Measurements from ENCODE around the gene MTARC2.

MTARC2 gene

DNA sequence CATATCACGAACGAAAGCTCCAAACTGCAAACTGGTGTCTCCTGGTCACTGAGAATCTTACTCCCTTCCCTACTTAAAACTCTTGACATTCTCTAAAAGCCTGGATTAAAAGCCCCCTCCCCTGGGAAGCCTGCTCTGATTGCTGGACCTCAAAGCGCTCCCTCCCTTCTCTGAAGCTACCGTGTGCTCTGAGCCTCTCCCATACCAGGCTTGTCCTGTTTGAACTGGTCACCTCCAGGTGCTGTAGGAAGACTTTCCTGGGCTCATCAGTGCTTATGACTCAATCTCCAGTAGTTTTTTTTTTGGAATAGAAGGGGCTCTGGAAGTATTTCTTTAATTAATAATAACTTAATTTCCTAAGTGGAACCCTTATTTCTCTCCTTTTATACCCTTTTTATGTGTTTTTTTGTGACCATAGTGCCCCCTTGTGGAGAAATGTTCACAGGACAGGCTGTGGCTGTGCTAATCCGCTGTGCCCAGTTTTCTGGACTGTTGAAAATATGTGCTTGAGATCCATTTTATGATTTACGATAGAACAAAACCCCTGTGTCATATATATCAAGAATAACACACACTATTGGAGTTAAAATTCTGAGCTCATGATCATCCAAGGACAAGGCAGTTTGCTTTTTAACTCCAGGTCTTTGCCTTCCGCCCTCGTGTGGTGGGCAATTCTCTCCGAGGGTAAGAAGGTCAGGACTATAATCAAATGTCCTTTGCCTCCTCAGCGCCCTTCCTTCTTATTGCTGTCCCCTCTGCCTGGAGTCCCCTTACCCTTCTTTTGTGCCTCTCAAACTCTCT lies 55.5 kb downstream of the MTARC2 start:
- no peak for DNase-seq (ENCODE audit: low read depth)

GRCh38 chr1:220804202-220804586 lies 56.1 kb downstream of the MTARC2 start:
- no peak for DNase-seq (ENCODE audit: low read depth)

DNA sequence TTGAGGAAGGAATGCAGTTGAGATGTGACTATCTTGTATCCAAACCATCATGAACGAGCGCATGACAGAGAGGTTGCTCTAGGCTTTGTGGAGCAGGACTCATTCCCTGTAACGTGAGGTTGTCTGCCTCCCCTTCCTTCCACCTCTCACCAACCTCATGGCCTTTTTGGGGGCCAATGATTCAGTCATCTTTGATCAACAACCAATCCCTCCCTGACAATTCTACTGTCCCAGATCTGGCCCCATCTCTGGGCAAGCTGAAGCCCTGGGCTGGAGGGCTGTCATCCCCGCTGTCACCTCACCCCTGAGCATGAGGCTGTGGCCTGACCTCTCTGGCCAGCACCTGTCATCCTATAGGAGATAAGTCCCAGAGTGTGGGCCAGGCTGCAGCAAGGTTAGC lies 58.3 kb downstream of the MTARC2 start:
- no peak for DNase-seq (ENCODE audit: low read depth)

- no peak for DNase-seq (ENCODE audit: low read depth)
These were observed 59.6 kb downstream of the MTARC2 start for GRCh38 chr1:220807726-220808125.

DNA sequence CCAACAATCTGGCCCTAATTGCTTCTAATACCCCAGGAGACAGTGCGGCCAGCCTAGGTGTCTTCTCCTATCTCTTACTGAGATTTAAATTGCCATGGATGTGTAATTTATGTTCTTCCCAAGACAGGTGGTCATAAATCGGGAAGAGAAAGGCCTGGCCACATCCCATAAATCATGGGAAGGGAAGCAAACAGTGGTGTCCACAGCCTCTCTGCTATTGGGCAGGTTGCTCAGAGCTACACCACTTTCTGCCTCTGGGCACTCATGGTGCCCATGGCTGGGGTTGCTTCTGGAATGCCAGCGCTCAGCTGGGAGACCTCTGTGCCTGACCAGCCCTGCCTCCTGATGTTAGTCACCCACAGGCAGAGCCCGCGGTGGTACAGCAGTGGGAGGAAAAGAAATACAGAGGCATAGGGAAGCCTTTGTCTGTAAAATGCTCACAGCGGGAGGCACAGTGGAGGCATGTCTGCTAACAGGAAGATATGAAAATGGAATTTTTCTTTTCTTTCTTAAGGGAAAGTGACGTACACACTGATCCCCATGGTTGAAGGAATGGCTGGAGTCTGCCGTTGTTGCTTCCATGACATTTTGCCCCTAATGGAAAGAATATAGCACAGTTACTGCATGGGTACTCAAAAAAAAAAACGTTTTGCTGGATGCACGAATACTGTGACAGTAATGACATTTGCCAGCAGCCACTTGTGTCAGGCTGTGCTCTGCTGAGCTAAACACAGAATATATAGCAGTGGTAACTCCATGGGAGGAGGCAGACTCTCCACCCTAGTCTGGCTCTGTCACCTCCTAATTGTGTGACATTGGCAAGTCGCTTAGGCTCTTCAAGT lies 60.4 kb downstream of the MTARC2 start:
- no peak for DNase-seq (ENCODE audit: low read depth)

- no peak for DNase-seq (ENCODE audit: low read depth)
These were observed 61.0 kb downstream of the MTARC2 start for GRCh38 chr1:220809187-220809550.

- no peak for DNase-seq (ENCODE audit: low read depth)
These were observed 61.6 kb downstream of the MTARC2 start for GRCh38 chr1:220809704-220810103.

- DNase-seq (ENCODE audit: low read depth), result peak; percentile 54
These were observed 62.1 kb downstream of the MTARC2 start for GRCh38 chr1:220810179-220810653.

- DNase-seq (ENCODE audit: low read depth), result no peak
These were observed 62.8 kb downstream of the MTARC2 start for GRCh38 chr1:220810963-220811362.

GRCh38 chr1:220811695-220812094 lies 63.6 kb downstream of the MTARC2 start:
- no peak for DNase-seq (ENCODE audit: low read depth)

DNA sequence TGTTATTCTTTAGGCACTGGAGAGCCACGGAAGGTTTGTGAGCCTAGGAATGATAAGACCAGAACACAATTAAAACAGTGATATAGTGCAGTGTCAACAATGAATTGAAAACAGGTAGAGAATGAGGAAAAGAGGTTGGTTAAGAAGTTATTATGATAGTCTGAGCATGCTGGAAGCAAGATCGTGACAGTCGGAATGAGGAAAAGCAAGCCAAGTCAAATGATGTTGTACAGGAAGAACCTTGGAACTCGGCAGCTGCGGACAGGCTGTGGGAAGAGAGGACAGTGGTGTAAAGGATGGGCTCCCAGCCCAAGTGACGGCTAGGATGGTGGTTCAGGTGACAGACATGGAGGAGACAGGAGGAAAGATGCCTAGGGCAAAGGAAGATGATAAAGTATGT lies 64.2 kb downstream of the MTARC2 start:
- no peak for DNase-seq (ENCODE audit: low read depth)

DNA sequence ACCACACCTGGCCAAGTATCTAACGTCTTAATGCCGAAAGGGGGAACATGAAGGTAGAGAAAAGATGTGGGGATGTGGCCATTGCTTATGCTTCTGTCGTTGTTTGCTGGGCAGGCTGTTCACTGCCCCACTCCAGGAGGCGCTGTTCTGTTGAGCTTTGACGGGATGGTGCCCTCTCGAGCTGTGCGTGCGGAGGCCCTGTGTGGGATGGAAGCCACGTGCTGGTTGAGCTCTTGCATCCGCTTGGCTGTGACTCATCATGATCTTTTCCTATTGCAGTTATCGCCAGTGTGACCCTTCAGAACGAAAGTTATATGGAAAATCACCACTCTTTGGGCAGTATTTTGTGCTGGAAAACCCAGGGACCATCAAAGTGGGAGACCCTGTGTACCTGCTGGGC lies 64.9 kb downstream of the MTARC2 start:
- DNase-seq (ENCODE audit: low read depth), result no peak

DNA sequence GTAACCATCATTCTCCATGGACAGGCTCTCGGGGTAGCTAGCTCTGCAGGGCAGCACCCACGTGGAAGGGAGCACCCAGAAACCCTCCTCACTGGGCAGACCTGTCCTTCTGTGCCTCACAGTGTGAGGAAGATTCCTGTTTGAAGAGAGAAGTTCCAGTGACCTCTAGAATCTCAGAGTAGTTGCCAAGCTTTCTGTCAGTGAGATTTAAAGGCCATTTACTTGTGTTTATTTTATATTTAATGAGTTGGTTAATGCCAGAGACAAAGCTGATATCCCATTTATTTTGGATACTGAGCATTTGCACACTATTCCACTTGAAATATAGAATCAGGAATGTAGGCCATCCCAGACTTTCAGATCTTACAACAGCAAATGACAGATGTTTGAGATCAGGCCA lies 67.3 kb downstream of the MTARC2 start:
- DNase-seq (ENCODE audit: low read depth), result no peak

GRCh38 chr1:220817907-220818306 lies 69.8 kb downstream of the MTARC2 start:
- DNase-seq (ENCODE audit: low read depth), result no peak

DNA sequence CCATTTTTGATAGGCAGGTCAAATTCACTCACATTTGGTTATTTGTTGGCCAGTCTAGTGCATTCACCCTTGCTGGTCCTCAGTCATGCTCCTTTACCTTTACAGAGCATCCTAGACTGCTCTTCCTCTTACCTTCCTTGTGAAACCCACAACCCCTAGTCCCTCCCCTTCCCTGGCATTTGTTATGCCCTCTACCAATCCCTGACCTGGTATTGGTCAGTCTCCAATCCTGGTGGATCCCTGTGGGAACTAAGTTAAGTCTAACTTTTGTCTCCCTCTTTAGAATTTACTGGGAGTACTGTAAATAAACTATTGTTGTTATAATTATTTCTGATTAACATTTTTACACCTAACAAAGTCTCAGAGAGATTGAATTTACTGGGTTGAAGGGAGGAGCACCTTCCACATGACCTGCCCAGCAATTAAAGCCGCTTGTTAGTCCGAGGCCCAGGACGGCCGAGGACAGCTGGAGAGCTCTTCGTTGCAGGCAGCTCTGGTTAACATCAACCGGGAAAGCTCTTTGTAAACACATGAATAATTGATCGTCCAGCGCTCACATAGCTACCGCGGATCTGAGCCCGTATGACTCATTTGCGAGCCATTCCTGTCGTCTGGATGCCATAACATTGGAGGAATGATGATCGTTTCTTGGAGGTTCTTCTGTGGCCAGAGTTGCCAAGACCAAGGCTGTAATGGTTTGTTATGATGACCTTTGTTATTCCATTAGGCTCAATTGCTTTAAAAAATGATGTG lies 70.5 kb downstream of the MTARC2 start:
- no peak for DNase-seq (ENCODE audit: low read depth)

DNA sequence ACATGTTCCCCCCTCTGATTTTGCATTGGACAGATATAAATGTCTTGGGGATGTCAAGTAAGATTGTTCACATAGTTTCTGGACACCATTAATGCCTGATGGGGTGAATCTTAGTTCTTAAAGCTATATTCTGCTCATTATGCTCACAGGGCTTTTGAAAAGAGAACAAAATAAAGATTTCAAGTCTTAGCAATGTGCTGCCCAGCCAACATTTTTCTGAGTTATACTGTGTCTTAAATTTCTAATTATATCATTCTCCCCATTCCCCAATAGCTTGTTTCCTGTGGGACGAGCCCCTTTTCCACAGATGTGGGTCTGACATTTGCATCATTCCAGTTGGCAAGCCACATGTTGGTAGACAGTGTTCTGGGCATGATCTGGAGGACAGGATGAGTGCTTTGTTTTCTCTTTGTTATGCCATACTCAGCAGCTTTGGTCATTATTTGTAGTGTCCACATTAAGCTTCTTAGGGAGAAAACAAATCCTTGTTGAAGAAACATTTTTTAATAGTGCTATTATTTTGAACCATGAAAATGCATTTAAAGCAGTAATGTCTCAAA lies 71.4 kb downstream of the MTARC2 start:
- no peak for DNase-seq (ENCODE audit: low read depth)

DNA sequence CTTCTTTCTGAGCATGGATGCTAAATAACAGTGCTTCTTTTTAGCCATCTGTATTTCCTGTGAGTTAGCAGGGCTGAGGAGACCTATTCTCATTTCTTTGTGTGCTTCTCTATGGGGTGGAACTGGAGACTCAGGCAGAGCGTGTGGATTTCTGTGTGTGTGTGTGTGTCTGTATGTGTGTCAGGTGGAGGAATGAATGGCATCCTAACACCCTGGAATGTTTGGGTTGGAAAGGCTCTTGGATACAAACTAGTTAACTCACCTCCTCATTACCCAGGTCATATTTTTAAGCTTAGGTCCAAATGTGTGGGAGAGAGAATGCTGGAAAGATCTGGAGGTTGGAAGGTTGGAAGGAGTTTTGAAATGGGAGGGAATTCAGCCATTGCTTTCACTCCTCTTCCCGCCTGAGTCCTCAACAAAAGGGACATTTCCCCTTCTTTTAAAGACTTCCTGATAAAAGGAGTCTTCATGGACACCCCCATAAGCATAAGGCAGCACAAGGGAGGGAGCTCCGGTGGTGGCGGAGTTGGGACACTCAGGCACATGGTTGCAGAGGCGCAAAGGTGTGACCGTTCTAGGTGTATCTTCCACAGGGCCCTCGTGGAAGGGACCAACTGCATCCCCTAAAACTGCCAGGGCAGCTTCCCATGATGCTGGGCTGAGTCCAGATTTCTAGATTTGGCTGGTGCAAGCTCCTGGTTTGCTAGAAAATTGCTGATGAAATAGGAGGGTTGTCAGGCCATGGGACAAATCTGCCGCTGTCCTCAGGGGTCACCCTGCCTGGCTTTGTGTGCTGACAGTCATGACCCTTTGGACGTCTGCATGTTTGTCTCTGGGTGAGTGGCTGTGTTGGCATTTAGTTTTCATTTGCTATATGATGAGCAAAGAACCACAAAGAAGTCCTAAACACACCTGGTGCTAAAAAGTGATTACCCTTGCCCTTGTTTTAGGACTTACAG lies 76.2 kb downstream of the MTARC2 start:
- no peak for DNase-seq (ENCODE audit: low read depth)

DNA sequence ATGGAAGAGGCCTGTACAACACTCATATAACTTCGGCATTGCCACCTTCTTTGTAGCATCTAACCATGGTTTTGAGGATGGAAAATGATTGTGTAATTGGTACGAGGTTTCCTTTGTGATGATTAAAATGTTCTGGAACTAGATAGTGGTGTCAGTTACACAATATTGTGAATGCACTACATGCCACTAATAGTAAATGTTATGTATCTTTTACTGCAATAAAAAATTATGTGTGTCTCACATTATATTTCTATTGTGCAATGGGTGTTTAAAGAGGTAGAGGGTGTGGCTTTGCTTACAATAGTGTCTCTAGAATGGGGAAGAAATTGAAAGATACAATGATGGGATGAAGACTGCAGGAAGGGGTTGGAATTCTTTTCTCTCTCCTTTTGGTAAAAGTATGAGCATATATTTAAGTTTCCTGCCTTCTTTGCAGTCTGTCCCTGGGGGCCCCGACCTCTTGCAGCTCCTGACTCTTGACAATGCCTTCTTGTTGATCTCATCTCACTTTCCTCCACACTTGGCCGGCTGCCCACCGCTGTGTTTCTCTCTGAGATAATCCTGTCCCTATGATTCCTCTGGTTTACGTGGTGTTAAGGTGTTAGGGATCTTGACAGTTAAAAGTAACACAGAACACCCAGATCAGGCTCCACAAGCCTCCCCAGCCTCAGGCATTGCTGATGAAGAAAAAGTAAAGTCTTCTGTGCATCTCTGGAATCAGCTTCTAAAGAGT lies 77.9 kb downstream of the MTARC2 start:
- no peak for DNase-seq (ENCODE audit: low read depth)

DNA sequence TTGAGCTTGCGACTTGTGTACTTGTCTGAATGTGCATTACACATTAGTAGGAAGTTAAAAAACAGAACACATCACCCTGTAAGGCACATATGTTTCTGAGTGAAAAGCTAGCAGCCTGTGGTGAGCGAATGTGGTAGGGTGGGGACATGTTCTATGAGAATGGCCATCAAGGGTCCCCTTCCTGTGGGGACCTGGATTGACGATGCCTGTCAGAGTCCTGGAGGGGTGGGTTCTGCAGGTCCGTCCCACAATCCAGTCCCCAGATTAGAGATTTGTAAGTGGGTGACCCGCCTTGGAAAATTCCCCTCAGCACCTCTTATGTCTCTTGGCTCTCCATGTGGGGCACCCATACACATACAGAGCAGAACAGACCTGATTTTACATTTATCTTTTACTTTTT lies 78.6 kb downstream of the MTARC2 start:
- DNase-seq (ENCODE audit: low read depth), result no peak

GRCh38 chr1:220827445-220828178 lies 79.5 kb downstream of the MTARC2 start:
- DNase-seq (ENCODE audit: low read depth), result no peak
